Body of pancreas (tissue), 4 donors: ENCODE measurements around the gene ADAT2. TPM values are rescaled to one million over a fixed set of nuclear protein-coding genes. Genes with fewer than 3 reads are reported as not detected.

Source experiments
- ATAC-seq: fragments of 150-250 bp; one replicate; pipeline ENCODE4 v1.9.1; 2016
- DNase-seq, 4 donors: peaks; one replicate each; pipeline ENCODE4 v3.0.0-alpha.2; 2019
- H3K27ac ChIP-seq, 4 donors: fragments of 200-600 bp; sonication (generic); 1 replicate in 3 of 4; 2 replicates in 1 of 4; pipeline versions ENCODE4 v1.5.1 to v1.6.1; 2016 to 2019; ENCODE audit warnings: mild to moderate bottlenecking in 1 of 4, mixed read lengths in 1 of 4, moderate library complexity in 1 of 4
- H3K27me3 ChIP-seq, 2 donors: fragments of 200-600 bp; sonication (generic); one replicate each; pipeline ENCODE4 v1.6.0; 2016; ENCODE audit warnings: mild to moderate bottlenecking in 1 of 2
- H3K36me3 ChIP-seq, 2 donors: fragments of 200-600 bp; sonication (generic); replicated peaks in 1 of 2; 2 replicates each; pipeline ENCODE4 v1.5.1; 2016; ENCODE audit warnings: low read depth in 2 of 2; ENCODE audit not compliant: insufficient read depth in 1 of 2
- H3K4me1 ChIP-seq: fragments of 200-600 bp; sonication (generic); one replicate; pipeline ENCODE4 v1.6.0; 2016
- H3K4me3 ChIP-seq, 2 donors: fragments of 200-600 bp; sonication (generic); 1 replicate in 1 of 2; 2 replicates in 1 of 2; pipeline ENCODE4 v1.5.1; 2016 to 2019
- H3K9me3 ChIP-seq, 3 donors: fragments of 200-600 bp; sonication (generic); 1 replicate in 2 of 3; 2 replicates in 1 of 3; pipeline ENCODE4 v1.5.1; 2016
- CTCF ChIP-seq, 7 experiments: fragments of 450-650 bp in 4 of 7; fragments of 200-600 bp in 3 of 7; sonication (generic) in 3 of 7; IDR thresholded peaks; one replicate each; pipeline ENCODE4 v1.5.1; 2016 to 2019; ENCODE audit warnings: antibody characterized with exemption in 7 of 7
- POLR2A ChIP-seq, 3 donors: fragments of 450-650 bp; IDR thresholded peaks; one replicate each; pipeline ENCODE4 v1.6.1; 2016; ENCODE audit warnings: antibody characterized with exemption in 3 of 3, mild to moderate bottlenecking in 2 of 3
- WGBS, 2 donors: methylation state at CpG; one replicate each; pipeline ENCODE4 v1.1.5; 2017; 5-methylcytosine and 5-hydroxymethylcytosine counted together
- intact Hi-C: fragments of 100-400 bp; cut with DNase I; formaldehyde crosslinking; loops from one replicate; pipeline ENCODE4 v1.15.1; 2023
- total RNA-seq, 2 donors: library from RNA; depleted of rRNA; stranded (reverse); fragments of >200 nt; gene quantifications; one replicate each; pipeline ENCODE4 v1.1.0, GENCODE V29; 2016

Gene ADAT2
- total RNA-seq, 2 donors from 2014 or later: 6.9 to 7.8 TPM

- no peak overlapping the region for H3K4me3 ChIP-seq
- H3K9me3 ChIP-seq: no peaks in the 10 kb centered on the region
- ATAC-seq (peak; percentile 96), DNase-seq (peak; percentile 70 to 89 (median 77))
- H3K27me3 ChIP-seq: no peaks in the 10 kb centered on the region
- intact Hi-C loops: no loop called here
- H3K4me1 ChIP-seq: no peaks in the 10 kb centered on the region
- WGBS, 2 donors: 39 to 45% methylated on average over 16 of the region's 16 CpGs
- no peaks in the 10 kb centered on the region for H3K36me3 ChIP-seq
- H3K27ac ChIP-seq: peak overlapping the region; percentile 17 to 81 (median 58)
- TF ChIP-seq CTCF (IDR thresholded peaks at IDR 0.05) (no peak), POLR2A (IDR thresholded peaks at IDR 0.05) (peak in 1 of 3 donors; percentile 24)
Measured at GRCh38 chr6:143397227-143398222, 53.0 kb downstream of the ADAT2 start.

DNA sequence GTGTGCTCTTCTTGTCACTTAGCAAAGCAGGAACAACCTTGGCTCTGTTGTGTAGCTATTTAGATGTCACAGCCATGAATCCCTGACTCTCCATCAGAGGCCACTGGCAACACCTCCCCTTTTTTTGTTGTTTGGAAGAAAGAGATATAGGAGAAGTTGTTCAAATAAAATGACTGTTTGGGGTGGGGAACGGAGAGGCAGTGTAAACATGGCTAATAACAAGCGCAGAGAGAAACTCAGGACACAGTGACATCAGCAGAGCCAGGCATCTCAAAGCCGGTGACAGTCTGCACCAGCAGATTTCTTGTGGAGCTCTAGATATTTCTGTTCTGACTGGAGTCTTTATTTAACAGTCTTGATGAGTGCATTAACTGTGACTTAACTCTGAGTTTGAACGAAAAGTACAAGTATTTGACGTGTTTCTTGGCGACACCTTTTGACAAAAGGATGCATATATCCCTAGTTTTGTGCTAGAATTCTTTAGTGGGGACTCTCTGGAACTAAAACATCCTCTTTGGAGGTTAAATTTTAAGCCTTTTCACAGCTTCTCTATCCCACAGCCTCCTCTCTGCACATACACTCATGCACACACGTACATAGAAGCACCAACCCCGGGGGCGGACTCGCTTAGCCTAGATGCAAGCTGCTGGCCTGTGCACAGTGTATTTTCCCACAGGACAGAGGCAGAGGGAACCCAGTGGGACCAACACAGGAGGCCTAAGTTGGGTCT is 53.8 kb downstream of the ADAT2 start:
- Histone ChIP-seq H3K36me3 (no peaks in the 10 kb centered on the region), H3K27ac (peak overlapping the region in 3 of 4 donors; percentile 49 to 81 (median 68)), H3K9me3 (no peaks in the 10 kb centered on the region), H3K4me3 (no peak overlapping the region), H3K27me3 (no peaks in the 10 kb centered on the region), H3K4me1 (no peaks in the 10 kb centered on the region)
- TF ChIP-seq CTCF (IDR thresholded peaks at IDR 0.05) (no peak), POLR2A (IDR thresholded peaks at IDR 0.05) (no peak)
- ATAC-seq (peak; percentile 12), DNase-seq (peak in 1 of 4 donors; percentile 14)
- WGBS, 2 donors: 68 to 70% methylated on average over 10 of the region's 10 CpGs
- intact Hi-C loops: no loop called here

DNA sequence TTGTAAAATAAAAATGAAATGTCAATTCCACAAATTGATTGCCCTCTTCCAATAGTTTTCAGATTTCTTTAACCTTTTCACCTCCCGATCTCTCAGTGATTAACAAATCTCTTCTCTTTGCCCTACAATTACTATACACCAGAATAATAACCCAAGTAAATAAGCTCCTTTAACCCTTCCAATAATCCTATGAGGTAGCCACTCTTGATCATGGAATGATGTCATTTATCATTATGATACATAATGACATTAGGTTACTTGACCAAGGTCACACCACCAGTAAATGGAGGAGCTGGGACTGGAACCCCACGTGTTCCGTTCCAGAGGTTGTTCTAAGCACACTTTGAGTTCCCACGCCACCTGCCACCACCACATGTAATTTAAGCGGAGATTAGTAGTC is 54.8 kb downstream of the ADAT2 start:
- TF ChIP-seq CTCF (IDR thresholded peaks at IDR 0.05) (no peak), POLR2A (IDR thresholded peaks at IDR 0.05) (no peak)
- Histone ChIP-seq H3K9me3 (no peaks in the 10 kb centered on the region), H3K36me3 (no peaks in the 10 kb centered on the region), H3K27ac (no peak overlapping the region), H3K4me3 (no peak overlapping the region), H3K4me1 (no peaks in the 10 kb centered on the region), H3K27me3 (no peaks in the 10 kb centered on the region)
- WGBS, 2 donors: 73 to 77% methylated on average over 5 of the region's 5 CpGs
- intact Hi-C loops: no loop called here
- DNase-seq (no peak), ATAC-seq (no peak)

DNA sequence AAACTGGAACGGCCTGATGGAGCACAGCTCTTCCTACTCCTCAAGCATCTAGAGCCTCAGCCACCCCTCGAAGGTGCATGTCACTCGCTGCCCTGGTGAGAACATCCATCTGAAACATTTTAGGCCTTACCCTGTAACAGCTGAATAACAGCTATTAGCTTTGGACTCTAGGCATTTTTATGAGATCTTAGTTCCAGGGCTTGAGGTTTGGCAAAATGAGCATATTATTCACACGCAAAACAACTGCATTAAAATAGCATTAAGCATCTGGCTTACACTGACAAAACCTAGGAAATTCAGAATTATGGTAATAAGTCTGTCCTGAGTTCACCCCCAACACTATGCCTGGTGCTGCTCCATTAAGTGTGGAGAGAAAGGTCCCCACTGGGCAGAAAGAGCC is 56.1 kb downstream of the ADAT2 start:
- Histone ChIP-seq H3K27me3 (no peaks in the 10 kb centered on the region), H3K36me3 (no peaks in the 10 kb centered on the region), H3K4me3 (no peak overlapping the region), H3K9me3 (no peaks in the 10 kb centered on the region), H3K4me1 (no peaks in the 10 kb centered on the region), H3K27ac (no peak overlapping the region)
- WGBS, 2 donors: 78 to 79% methylated on average over 3 to 4 of the region's 4 CpGs
- ATAC-seq: no peak
- intact Hi-C loops: no loop called here
- no peak for TF ChIP-seq CTCF (IDR thresholded peaks at IDR 0.05)
- TF ChIP-seq POLR2A (IDR thresholded peaks at IDR 0.05): no peak
- DNase-seq: no peak
